GM19023 (cell line): Measurements from ENCODE around the gene CHCHD6.
A peak's percentile ranks its signal among the peaks of the same experiment; 100 is the strongest.

Experiments used
- ATAC-seq: cut with Tn5 transposase; IDR thresholded peaks from one replicate; pipeline ENCODE4 v1.9.1; 2021; ENCODE audit warnings: mild to moderate bottlenecking, moderate library complexity; ENCODE audit not compliant: unreplicated experiment

CHCHD6 gene, protein sequence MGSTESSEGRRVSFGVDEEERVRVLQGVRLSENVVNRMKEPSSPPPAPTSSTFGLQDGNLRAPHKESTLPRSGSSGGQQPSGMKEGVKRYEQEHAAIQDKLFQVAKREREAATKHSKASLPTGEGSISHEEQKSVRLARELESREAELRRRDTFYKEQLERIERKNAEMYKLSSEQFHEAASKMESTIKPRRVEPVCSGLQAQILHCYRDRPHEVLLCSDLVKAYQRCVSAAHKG

DNA sequence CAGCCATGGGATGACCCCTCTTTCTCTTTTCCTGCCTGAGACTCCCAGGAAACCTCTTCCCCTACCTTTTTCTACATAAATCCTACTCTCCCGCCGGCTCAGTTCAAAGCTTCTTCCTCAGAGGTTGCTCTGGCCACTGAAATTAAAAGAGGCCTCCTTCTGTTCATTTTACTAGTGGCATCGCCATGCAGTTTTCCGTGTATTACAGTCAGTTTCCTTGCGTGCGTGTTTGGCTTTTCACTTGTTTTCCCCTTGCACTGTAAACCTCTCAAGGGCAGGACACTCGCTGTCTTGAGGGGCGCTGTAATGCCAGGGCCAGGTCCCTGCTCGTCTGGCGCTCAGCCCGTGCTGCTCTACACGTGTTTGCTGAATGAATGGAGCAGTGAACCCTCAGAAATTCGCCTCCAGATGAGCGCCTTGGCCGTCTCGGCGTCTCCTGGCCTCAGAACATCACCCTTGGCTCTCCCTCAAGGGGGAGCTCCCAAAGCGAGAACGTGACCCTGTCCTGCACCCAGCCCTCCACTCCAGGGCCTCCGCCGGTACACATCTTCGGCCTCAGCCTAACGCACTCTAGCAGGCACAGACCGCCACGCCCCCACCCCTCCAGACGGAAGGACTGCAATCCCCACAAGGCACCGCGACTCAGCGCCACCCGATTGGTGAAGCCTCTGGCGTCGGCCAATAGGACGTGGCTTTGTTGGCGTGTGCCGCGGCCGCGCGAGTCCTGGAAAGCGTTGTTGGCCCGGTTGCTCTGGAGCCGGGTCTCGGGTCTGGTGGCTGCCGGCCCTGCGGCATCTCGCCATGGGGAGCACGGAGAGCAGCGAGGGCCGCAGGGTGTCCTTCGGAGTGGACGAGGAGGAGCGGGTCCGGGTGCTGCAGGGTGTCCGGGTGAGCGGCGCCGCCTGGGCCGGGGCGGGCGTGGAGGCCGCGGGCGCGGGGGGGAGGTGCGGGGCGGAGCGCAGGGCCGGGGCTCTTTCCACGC lies at the start of gene CHCHD6:
TSS of gene CHCHD6 (plus strand) at position 729 of the 982 bp plus-strand sequence. CDS start at position 802, 73 bp downstream.
- ATAC-seq: peak; percentile 97

DNA sequence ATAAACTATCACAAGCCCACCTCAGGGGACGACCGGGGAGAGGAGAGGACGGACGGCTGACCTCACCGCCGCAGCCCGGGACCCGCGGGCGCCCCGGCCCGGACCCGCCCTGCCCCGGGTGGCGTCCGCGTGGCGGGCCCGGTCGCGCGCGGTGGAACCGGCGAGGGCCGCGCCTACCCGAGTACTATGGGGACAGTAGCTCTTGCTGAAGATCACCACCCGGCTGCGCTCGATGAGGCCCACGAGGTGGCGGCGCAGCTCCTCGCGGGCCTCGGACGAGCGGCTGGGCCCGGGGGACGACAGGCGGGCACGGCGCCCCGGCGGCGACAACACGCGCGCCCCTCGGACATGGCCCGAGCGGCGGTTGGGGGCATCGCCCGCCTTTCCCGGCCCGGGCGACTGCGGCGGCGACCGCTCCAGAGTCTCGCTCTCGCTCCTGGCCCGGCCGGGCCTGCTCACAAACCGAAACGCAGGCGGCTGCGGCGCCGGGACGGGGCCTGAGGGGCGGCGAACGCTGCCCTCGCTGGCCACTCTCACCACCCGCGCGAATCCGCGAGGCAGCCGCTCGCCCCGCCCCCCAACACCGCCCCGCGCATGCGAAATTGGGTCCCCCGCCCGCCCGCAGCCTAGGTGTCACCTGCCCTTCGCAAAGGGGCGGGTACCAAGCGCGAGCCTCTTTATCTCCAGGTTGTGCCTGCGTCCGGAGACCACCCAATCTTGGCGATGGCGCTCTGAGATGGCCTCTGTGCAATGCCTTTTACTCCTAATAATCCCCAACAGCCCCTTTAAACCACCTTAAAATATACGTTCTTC lies 49.3 kb upstream of the CHCHD6 start, which contains the start of gene TXNRD3:
TSS of gene TXNRD3 (minus strand) at position 554 of the 813 bp plus-strand sequence.
- no peak for ATAC-seq

DNA sequence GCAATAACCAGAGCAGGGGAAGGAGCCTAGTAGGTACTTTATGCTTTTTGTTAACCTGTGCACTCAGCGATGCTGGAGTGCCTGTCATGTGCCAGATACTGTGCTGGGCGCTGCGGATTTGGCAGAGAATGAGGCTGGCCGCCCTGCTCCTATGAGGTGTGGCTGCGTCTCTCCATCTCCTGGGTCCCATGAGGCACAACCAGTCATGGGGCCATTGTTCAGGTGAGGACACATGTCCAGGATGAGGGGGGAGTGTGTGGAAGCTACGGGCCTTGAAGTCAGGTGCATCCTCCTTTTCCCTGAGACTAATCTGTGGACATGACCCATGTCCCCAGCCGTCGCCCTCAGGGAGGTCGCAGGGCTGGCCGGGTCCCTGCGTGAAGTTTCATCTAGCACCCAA lies 48.2 kb upstream of the CHCHD6 start:
- no peak for ATAC-seq

DNA sequence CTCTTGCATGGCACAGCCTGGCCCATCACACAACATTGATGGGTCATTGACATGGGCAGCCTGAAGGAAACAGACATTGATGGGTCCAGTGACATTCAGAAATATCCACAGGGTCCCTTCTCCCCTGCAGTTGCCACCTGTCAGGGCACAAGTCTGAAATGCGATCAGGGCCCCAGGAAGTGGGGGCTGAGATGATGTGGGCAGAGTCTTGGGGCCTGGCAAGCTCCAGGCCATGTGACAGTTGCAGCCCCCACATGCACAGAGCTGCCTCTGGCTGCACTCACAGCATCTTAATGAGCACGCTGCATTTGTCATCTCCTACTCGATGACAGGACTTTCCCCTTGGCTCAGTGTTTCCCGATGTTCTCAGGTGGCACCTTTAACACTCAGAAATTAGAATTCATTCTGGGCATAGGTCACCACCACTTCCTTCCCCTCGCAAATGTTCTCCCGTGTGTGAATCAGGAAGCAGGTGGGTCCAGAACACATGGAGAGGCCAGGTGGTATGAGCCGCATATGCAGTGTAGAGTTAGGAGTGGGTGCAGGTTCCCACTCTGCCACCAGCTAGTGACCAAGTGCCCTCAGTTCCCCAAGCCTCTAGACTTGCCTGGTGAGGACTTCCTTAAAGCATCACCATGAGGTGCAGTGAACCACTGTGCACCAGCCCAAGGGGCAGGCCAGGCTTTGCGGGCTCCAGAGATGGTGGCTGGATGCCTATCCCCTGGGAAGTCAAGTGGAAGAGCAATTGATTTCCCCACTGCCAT lies 47.5 kb upstream of the CHCHD6 start:
- ATAC-seq: no peak

DNA sequence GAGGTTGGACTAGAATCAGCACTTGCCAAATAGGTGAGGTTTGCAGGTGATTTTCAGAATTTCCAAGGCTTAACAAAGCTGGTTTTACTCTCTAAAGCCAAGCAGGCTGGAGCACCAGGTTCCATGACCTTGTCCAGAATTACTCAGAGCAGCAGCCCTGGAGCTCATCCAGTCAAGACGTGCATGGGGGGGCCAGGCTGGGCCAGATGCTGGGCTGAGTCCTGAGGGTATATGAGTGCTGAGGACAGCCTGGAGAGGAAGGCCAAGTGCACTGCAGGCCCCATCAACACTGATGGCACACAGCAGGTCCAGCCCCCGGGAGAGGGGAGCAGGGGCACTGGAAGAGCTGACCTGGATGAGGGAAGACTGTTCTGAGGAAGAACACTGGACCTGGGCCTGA lies 46.1 kb upstream of the CHCHD6 start:
- ATAC-seq: no peak

DNA sequence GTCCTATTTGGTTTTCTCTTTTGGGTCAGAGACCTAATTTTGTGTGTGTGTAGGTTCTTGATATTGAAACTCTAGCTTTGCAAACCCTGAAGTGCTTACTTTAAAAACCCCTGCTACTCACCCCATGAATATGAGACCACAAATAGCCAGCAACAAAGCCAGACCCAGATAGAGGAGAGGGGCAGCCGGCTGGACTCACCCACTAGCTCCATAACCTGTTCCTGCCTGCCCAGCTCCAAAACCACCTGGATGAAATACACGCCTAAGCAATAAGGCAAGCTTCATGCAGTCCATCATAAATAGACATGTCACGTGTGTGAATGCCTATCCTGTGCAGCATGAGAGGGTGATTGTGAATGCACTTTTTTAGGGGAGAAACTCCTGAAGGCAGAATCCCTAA lies 45.5 kb upstream of the CHCHD6 start:
- ATAC-seq: no peak

DNA sequence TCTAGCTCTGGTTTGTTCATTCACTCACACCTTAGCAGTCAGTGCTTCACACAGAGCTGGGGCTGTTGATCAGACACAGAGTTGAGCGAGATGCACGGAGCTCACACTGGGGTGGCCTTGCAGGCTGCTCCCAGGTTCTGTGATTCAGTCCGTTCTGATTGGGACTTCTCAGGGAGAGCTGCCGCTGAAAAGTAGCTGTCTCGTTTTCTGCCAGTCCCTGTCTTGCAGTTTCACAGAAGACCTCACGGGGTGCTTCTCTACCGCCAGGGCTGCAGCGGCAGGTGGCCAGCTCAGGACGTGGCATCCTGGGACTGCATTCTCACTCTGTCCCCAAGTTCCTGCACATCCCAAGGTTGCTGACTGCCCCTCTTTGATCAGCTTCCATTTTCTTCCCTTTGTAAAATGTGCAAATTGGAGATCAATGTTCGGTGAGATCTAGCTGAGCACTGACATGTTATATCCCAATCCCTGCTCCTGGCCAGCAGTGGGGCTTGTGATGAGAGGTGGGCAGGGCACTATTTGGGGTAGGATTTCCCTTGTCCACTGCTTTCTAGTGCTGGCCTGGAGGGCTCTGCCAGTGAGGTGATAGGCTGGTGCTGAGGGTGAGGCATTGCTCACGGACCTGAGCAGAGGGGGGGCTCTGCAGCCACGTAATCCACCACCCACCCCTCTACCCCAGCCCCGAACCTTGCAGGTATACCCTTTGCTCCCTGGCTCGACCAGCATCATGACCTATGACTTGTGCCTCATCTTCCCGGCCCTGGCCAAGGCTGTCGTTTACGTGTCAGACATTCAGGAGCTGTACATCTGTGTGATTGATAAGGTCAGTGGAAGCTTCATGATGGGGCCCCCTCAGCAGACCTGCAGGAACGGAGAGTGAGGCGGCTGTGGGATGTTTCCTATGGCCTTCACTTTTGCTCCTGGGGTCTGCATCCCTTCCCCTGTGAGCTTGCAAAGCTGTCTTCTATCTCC lies 43.8 kb upstream of the CHCHD6 start:
- no peak for ATAC-seq

DNA sequence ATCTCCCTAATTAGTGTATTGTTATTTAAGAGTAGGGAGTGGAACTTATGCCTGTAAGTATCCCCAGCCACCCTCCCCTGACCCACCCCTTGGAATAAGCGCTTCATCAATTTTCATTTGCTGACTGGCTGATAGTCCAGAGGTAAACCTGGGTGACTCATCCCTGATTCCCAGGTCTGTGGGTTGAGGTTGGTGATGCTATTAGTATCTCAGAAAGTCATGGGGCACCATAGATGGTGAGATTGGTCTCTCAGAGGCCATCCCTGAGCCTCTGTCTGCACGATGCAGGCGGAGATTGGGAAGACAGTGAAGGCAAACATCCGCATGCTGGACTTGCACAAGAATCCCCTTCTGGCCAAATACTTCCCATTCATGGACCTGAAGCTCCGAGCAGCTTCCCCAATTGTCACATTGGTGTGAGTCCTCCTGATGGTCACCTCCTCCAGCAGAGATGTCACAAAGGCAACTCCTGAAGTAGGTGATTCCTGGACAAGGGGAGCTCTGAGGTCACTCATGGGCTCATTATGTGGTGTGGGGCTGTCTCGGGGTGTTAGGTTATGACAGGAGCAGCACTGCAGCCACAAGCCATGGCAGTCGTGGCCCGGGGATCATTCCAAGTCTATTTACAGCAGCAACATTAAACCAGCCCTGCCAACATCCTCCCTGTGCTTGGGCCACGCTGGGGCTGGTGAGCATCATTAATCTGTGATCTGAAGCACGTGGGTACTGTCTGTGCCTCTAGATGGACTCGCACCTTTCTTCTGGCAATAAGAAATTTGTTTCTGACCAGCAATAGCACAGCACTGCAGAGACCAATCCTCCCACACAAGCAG lies 42.3 kb upstream of the CHCHD6 start:
- no peak for ATAC-seq

DNA sequence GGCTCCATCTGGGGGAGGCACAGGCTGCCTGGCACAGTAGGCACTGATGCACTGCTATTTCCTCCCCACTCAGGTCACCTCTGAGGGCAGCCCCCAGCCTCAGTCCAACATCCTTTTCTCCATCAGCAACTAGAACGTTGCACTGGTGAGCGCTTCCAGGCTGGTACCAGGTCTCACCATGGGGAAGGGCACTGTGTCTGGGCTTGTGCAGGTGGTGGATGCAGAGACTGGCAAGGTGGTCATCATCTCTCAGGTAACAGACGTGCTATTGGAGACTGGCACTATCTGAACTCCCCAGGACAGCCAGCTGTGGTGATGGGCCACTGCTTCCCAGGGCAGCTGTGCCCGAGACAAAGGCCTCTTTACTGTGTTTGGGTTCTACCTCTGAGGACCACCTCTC lies 40.8 kb upstream of the CHCHD6 start:
- no peak for ATAC-seq

DNA sequence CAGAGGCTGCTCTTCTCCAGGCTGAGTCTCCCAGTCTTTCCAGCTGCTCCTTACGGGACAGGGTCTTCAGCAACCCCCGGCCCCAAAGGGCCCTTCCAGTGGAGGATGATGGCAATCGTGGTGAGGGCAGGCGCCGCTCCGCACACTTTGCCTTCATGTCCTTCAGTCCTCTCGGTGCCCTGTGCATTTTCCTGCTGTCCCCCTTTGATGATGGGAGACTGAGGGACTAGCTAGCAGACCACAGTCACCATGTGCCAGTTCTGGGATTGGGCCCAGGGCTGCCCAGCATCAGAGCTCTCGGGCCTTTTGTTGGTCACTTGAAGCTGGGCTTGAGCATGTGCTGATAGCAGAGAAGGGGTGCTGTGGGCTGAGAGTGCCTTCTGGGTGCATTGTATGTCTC lies 40.3 kb upstream of the CHCHD6 start:
- ATAC-seq: no peak

DNA sequence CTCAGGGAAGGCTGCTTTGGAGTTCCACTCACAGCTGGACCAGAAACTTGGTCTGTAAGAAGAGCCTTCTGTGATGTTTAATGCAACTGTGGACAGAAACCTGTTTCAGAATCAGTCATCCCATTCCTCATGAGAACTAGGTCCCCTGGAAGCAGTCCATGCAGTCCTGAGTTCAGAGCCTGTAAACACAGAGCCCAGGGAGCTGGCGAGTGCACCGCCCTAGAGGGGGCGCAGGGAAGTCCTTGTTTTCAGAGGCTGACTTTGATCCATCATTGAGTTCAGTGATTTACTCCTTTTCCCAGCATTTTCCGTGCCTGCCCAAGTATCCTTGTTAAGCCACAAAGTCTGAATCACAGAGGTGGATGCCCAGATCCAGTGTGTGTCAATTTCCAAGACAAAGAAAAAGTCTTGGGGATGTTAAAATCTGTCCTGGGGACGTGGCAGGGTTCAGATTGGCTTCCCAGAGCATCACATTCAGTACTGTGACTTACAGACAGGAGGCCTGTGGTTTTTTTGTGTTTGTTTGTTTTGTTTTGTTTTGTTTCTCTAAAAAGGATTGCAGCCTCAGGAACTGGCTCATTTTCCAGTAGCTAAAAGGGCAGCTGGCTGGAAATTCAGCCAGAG lies 39.3 kb upstream of the CHCHD6 start:
- no peak for ATAC-seq

DNA sequence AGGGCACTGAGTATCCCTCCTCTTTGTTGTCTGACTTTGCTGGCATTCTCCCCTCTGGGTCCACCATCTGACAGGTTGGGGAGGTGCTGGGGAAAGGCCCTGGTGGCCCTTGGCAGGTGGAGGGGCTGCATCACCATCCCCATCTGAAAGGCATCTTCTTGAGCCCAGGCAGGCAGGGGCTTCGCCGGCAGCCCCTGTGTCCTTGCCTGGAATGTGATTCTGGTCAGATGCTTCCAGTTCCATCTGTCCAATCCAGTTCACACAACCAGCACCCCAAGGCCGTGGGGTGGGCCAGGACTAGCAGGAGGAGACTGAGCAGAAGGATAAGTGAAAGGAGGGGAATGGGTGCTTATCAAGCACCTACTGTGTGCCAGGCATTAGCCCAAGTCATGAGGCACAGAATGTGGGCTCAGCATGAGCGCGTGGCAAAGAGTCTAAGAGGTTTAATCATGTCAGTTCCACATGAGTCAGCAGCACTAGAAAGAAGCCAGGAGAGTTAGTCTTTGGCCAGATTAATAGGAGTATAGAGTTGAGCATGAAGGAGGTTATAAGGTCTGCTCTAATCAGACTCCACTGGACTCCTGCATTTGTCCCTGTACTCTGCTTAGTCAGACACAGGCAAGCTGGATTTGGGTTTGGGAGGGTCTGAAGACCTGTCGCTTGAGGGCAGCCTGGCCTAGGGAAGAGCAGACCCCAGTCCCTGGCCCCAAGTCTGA lies 38.7 kb upstream of the CHCHD6 start:
- no peak for ATAC-seq

DNA sequence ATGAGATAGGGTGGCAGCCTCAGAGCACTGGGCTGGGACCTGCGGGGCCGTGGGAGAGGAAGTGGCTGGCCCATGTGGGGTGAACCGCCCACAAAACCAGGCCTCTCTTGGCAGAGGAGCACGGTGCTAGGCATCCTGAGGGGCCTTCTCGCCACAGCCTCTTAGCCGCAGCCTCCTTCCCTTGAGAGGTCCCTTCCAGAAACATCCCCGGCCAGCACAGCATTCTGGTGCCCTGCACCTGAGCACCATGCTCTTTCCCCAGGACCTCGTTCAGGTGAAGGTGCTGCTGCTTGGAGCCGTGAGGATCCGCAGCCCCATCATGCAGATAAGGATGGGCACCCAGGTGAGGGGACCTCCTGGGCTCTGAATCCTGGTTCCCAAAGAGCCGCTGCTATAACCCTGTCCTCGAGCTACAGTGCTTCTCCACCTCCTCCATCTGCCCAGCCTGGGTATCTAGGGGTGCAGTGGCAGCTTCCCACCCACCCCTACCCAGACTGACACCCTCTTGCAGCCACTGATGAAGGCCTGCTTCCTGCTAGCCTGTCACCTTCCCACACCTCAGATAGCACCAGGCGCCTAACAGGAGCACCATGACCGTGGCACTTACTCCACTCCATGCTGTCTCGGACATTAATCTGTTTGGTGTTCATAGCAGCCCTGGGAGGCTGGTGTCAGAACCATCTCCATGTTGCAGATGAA lies 37.9 kb upstream of the CHCHD6 start:
- ATAC-seq: no peak

DNA sequence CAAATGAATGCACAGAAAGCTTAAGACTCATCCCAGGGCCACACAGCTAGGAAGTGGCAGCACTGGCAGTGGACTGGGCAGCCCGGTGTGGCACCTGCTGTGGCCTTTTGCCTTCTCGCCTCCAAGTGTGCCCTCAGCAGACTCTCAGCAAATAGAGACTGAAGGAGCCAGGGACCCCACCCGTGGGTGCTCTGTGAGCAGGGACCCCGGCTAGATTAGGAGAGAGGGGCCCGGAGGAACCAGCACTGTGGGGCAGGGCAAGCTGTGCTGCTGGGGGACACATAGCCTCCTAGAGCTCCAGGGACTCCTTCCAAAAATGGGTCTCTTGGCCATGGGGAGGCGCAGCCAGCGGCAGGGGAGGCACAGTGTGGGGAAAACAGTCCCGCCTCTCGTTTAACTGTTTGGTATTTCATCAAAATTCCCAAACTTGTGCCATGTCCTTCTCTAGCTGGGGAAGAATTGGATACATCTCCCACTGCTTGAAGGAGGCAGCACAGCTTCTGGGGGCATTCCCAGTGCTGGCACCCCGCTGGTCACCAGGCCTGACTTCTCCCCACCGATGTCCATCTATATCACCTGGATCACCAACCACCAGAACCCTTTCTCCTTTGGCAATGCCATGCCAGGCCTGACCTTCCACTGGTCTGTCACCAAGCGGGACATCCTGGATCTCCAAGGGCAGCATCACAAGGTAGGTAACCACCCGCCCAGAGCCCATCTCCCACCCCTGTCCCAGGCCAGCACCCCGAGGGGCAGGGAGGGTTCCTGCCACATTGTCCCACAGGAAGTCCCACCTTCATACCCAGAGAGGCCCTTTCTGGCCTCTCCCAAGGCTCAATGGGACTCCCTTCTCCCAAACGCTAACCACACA lies 37.1 kb upstream of the CHCHD6 start:
- ATAC-seq: no peak

DNA sequence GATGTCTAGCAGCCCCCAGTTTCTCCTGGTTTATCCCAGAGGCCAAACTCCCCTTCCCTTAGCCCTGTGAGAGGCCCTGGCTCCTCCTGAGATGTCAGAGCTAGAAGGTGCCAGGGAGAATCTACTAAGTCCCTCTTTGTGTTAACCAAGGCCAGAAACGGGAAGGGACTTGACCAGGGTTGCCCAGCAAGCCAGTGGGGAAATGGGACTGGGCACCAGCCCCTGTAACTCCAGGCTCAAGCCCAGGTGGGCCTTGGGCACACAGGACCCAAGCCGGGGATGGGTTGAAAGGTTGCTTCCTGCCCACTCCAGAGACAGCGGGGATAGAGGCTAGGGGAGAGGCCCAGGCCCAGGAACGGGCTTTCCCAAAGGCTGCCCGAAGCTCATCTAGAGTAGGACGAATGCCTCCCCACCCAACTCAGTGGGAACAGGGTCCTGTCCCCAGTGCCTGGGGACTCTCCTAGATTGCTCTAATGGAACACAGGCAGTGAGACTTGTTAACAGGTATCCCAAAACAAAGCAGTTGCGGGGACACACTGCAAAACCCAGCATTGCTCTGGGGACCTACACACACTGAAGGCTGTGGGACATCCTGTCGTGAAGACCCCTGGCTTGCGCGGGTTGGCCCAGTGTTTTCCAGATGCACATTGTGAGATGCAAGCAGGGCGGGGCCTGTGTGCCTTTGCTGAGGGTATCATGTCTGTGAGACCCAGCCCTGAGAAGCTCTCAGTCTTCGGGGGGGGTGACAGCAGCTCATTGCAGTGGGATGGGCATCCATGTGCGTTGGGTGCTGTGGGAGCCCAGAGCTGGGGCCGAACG lies 36.2 kb upstream of the CHCHD6 start:
- no peak for ATAC-seq
